Stomach (tissue), 4 donors: ENCODE measurements around the gene MEN1.

Source experiments
- CTCF ChIP-seq, 7 experiments: fragments of 450-650 bp in 4 of 7; fragments of 200-600 bp in 3 of 7; sonication (generic) in 3 of 7; IDR thresholded peaks; one replicate each; pipeline ENCODE4 v1.5.1; 2016 to 2019; ENCODE audit warnings: antibody characterized with exemption in 7 of 7, control low read depth in 2 of 7, mild to moderate bottlenecking in 1 of 7
- POLR2A ChIP-seq, 4 donors: fragments of 450-650 bp; IDR thresholded peaks; one replicate each; pipeline ENCODE4 v1.6.1; 2016; ENCODE audit warnings: antibody characterized with exemption in 4 of 4, control low read depth in 2 of 4, mild to moderate bottlenecking in 1 of 4, moderate library complexity in 1 of 4
- POLR2AphosphoS5 ChIP-seq, 3 donors: sonication (generic); formaldehyde crosslinking; IDR thresholded peaks; one replicate each; pipeline ENCODE4 v1.6.1; 2016; ENCODE audit warnings: antibody characterized with exemption in 3 of 3

DNA sequence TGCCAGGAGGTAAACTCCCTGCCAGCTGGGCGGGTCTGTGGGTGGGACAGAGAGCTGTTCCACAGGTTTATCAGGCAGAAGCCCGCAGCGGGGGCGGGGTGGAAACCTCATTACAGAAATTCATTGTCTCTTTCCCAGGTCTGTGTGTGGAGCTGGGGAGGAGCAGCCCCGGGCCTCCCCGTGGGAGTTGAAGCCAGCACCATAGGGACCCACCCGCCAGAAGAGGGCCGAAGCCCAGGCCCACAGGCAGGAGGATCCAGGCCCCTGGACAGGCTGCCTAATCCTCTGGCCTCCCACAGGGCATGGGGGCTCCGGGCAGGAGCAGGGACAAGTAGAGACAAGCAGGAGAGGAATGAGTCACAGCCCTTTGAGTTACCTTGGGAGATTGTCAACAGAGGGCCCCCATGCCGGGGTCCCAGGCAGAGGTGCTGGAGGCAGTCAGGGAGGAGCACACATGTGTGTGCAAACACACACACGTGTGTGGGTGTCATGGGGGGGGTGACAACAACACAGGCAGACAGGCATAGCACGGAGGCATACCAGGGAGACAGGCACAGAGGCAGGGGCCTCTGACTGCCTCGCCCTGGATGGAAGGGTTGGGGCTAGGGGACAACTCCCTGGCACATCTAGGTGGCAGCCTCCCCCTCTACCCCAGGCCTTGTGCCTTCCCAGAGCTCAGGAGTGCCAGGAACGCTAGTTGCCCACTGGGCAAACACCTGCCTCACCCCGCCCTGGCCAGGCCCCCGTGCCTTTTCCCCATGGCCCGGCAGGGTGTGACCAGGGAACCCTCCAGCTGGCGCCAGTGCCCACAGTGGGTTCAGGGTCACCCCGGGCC, 32.7 kb upstream of the MEN1 start:
- TF ChIP-seq CTCF (IDR thresholded peaks at IDR 0.05), result no peak
- TF ChIP-seq POLR2A (IDR thresholded peaks at IDR 0.05), result no peak
- peak in 2 of 3 donors; percentile 33 to 77 for TF ChIP-seq POLR2AphosphoS5 (IDR thresholded peaks at IDR 0.05)
